Islet precursor cell (in vitro differentiated cells): ENCODE measurements around the gene SMG7.

Source experiments
- DNase-seq: peaks from one replicate; pipeline ENCODE4 v3.0.0-alpha.2; 2018

Gene SMG7

GRCh38 chr1:183470147-183470960 is 1.9 kb upstream of the SMG7 start:
- DNase-seq, result peak; percentile 89

- DNase-seq, result peak; percentile 91
Observed at GRCh38 chr1:183470961-183471742, 1.1 kb upstream of the SMG7 start.

- DNase-seq, result peak; percentile 99
Observed at GRCh38 chr1:183471743-183472487, 384 bp upstream of the SMG7 start.

- no peak for DNase-seq
Observed at GRCh38 chr1:183473217-183473536, 878 bp downstream of the SMG7 start.

- no peak for DNase-seq
Observed at GRCh38 chr1:183476081-183476480, 3.8 kb downstream of the SMG7 start.

- DNase-seq, result no peak
Observed at GRCh38 chr1:183477986-183478781, 5.9 kb downstream of the SMG7 start.

- no peak for DNase-seq
Observed at GRCh38 chr1:183480971-183481441, 8.7 kb downstream of the SMG7 start.

GRCh38 chr1:183483224-183483623 is 10.9 kb downstream of the SMG7 start:
- DNase-seq, result no peak

- DNase-seq, result no peak
Observed at GRCh38 chr1:183484254-183484653, 12.0 kb downstream of the SMG7 start.

GRCh38 chr1:183484851-183485250 is 12.6 kb downstream of the SMG7 start:
- no peak for DNase-seq

- no peak for DNase-seq
Observed at GRCh38 chr1:183487674-183488442, 15.6 kb downstream of the SMG7 start.

GRCh38 chr1:183490932-183491331 is 18.6 kb downstream of the SMG7 start:
- DNase-seq, result no peak

- peak; percentile 60 for DNase-seq
Observed at GRCh38 chr1:183493540-183494245, 21.4 kb downstream of the SMG7 start.

- DNase-seq, result no peak
Observed at GRCh38 chr1:183495420-183495819, 23.1 kb downstream of the SMG7 start.

GRCh38 chr1:183497218-183497617 is 24.9 kb downstream of the SMG7 start:
- DNase-seq, result no peak

GRCh38 chr1:183498342-183498991 is 26.2 kb downstream of the SMG7 start:
- DNase-seq, result no peak

GRCh38 chr1:183505454-183506089 is 33.3 kb downstream of the SMG7 start:
- DNase-seq, result no peak

GRCh38 chr1:183506561-183506960 is 34.3 kb downstream of the SMG7 start:
- DNase-seq, result no peak

GRCh38 chr1:183508694-183509093 is 36.4 kb downstream of the SMG7 start:
- no peak for DNase-seq

- DNase-seq, result no peak
Observed at GRCh38 chr1:183512450-183512849, 40.2 kb downstream of the SMG7 start.
